Left lung (tissue), 10 donors: ENCODE results near the gene TAGLN2. TPM values are rescaled to one million over a fixed set of nuclear protein-coding genes. Genes with fewer than 3 reads are reported as not detected.

ENCODE experiments used
- ATAC-seq: fragments of 200-7000 bp; cut with Tn5 transposase; one replicate; pipeline ENCODE4 v1.9.1; 2020; ENCODE audit warnings: moderate library complexity
- DNase-seq, 4 donors: peaks; one replicate each; pipeline ENCODE4 v3.0.0-alpha.2; 2013 to 2020
- H3K27ac ChIP-seq, 2 donors: fragments of 200-600 bp; sonication (generic) in 1 of 2; one replicate each; pipeline versions ENCODE4 v1.5.0 to v1.8.0; 2020 to 2021
- H3K27me3 ChIP-seq, 2 donors: fragments of 200-600 bp; sonication (generic) in 1 of 2; one replicate each; pipeline versions ENCODE4 v1.5.0 to v1.8.0; 2020 to 2021
- H3K36me3 ChIP-seq, 2 donors: fragments of 200-600 bp; sonication (generic) in 1 of 2; one replicate each; pipeline versions ENCODE4 v1.5.0 to v1.8.0; 2020 to 2021
- H3K4me1 ChIP-seq, 2 donors: fragments of 200-600 bp; one replicate each; pipeline ENCODE4 v1.8.0; 2021
- H3K4me3 ChIP-seq, 2 donors: fragments of 200-600 bp; sonication (generic) in 1 of 2; one replicate each; pipeline versions ENCODE4 v1.5.0 to v1.8.0; 2020 to 2021; ENCODE audit warnings: mild to moderate bottlenecking in 1 of 2
- H3K9me3 ChIP-seq, 2 donors: fragments of 200-600 bp; sonication (generic) in 1 of 2; one replicate each; pipeline versions ENCODE4 v1.5.0 to v1.8.0; 2020 to 2021
- CTCF ChIP-seq, 2 donors: fragments of 200-600 bp; sonication (generic) in 1 of 2; IDR thresholded peaks; one replicate each; pipeline versions ENCODE4 v1.5.0 to v1.8.0; 2021; ENCODE audit warnings: antibody characterized with exemption in 2 of 2
- intact Hi-C, 2 donors: fragments of 100-400 bp; cut with DNase I; formaldehyde crosslinking; loops; one replicate each; pipeline versions ENCODE4 v1.11.2 to v1.14.2; 2022
- polyA plus RNA-seq, 6 donors: library from polyadenylated mRNA; unstranded; fragments of 120-200 nt; gene quantifications; one replicate each; pipeline ENCODE4 v1.2.1, GENCODE V29; 2013; ENCODE audit not compliant: insufficient read length in 6 of 6
- total RNA-seq, 2 donors: library from RNA; stranded (reverse); fragmentation: NEBNext Ultra II Directional; extraction: Animal tissue kit (Norgen Biotek cat#: 25700); gene quantifications; one replicate each; pipeline ENCODE4 v1.2.1, GENCODE V29; 2021
- donor health status: DM: no; HTN: yes; CAD: no.
- donor health status: DM: no; HTN: no; CAD: no.

The TAGLN2 gene
- total and polyA plus RNA-seq, 8 donors = 301 to 617 (median 349) TPM

DNA sequence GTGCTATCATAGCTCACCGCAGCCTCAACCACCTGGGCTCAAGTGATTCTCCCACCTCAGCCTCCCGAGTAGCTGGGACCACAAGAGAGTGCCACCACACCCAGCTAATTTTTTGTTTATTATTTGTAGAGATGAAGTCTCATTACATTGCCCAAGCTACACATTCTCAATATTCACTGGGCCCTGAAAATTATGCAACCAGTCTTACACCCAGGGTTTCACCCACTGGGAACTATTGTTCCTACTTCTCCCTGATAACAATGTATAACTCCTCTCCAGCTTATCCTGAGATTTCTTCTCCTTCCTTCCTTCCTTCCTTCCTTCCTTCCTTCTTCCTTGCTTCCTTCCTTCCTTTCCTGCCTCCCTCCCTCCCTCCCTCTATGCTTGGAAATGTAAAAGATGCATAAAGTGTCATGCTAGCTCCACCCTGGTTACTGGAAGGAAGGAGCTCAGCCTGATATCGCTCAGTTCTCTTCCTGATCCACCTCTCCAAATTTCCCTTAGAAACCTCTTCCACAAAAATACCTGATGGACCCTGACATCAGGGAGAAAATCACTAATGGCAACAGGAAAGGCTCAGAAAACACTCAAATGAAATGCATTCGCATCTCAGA, 51.7 kb downstream of the TAGLN2 start:
- H3K9me3 ChIP-seq = no peaks in the 10 kb centered on the region
- no peak for ATAC-seq
- no peaks in the 10 kb centered on the region for H3K27me3 ChIP-seq
- no peak for TF ChIP-seq CTCF (IDR thresholded peaks at IDR 0.05)
- no peak overlapping the region for H3K4me3 ChIP-seq
- no peak overlapping the region for H3K27ac ChIP-seq
- H3K4me1 ChIP-seq = no peaks in the 10 kb centered on the region
- intact Hi-C loops = no loop called here
- H3K36me3 ChIP-seq = no peaks in the 10 kb centered on the region
- no peak for DNase-seq

DNA sequence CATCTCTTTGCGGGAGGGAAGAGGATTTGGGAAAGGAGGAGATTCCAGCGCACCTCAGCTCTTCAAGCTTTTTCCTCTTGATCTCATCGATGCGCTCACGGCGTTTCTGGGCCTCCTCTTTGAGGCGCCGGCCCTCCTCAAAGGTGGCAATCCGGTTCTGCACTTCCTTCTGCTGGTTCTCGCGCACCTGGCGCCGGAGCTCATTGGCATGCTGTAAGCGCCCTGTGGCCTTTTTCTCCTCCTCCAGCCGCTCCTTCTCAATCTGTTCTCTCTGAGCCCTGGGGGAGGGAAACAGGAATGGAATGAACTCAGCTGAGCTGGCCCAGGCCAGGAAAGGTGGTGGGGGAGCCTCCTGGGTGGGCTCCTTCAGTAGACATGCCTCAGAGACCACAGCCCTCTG, 52.4 kb downstream of the TAGLN2 start:
- Histone ChIP-seq H3K4me1 (no peaks in the 10 kb centered on the region), H3K27ac (no peak overlapping the region), H3K4me3 (no peak overlapping the region), H3K27me3 (no peaks in the 10 kb centered on the region), H3K9me3 (no peaks in the 10 kb centered on the region), H3K36me3 (no peaks in the 10 kb centered on the region)
- intact Hi-C loops = no loop called here
- no peak for DNase-seq
- no peak for TF ChIP-seq CTCF (IDR thresholded peaks at IDR 0.05)
- ATAC-seq = no peak

GRCh38 chr1:159870704-159871103, 54.6 kb downstream of the TAGLN2 start:
- no peaks in the 10 kb centered on the region for H3K4me1 ChIP-seq
- ATAC-seq (no peak), DNase-seq (no peak)
- no peak overlapping the region for H3K27ac ChIP-seq
- no peaks in the 10 kb centered on the region for H3K36me3 ChIP-seq
- no peaks in the 10 kb centered on the region for H3K27me3 ChIP-seq
- no peak overlapping the region for H3K4me3 ChIP-seq
- intact Hi-C loops = no loop called here
- H3K9me3 ChIP-seq = no peaks in the 10 kb centered on the region
- TF ChIP-seq CTCF (IDR thresholded peaks at IDR 0.05) = no peak

DNA sequence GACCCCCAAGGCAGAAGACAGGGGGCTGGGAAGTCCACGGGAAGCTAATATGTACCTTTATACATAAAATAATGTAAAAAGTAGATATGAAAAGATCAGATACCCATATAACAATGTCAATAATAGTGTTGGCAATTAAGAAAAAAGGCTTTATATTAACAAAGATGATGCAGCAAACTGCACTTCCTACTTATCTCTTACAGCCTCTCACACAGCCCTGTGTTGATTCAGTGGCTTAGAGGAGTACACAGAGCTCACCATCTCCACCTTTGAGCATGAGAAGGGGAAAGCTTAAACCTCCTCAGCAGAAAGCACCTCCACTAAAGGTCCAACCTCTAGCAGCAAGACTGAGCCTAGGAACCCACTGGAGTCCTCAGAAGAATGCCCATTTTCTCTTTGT, 55.7 kb downstream of the TAGLN2 start:
- ATAC-seq (no peak), DNase-seq (no peak)
- Histone ChIP-seq H3K9me3 (no peaks in the 10 kb centered on the region), H3K4me3 (no peak overlapping the region), H3K36me3 (no peaks in the 10 kb centered on the region), H3K27me3 (no peaks in the 10 kb centered on the region), H3K27ac (no peak overlapping the region), H3K4me1 (no peaks in the 10 kb centered on the region)
- intact Hi-C loops = no loop called here
- no peak for TF ChIP-seq CTCF (IDR thresholded peaks at IDR 0.05)

- H3K9me3 ChIP-seq = no peaks in the 10 kb centered on the region
- H3K4me1 ChIP-seq = no peaks in the 10 kb centered on the region
- H3K27me3 ChIP-seq = no peaks in the 10 kb centered on the region
- H3K4me3 ChIP-seq = no peak overlapping the region
- H3K27ac ChIP-seq = no peak overlapping the region
- ATAC-seq = no peak
- DNase-seq = no peak
- intact Hi-C loops = no loop called here
- TF ChIP-seq CTCF (IDR thresholded peaks at IDR 0.05) = no peak
- H3K36me3 ChIP-seq = no peaks in the 10 kb centered on the region
Measured at GRCh38 chr1:159869173-159869572, 56.1 kb downstream of the TAGLN2 start.
